ENCODE measurements around the gene TSPEAR.

DNA sequence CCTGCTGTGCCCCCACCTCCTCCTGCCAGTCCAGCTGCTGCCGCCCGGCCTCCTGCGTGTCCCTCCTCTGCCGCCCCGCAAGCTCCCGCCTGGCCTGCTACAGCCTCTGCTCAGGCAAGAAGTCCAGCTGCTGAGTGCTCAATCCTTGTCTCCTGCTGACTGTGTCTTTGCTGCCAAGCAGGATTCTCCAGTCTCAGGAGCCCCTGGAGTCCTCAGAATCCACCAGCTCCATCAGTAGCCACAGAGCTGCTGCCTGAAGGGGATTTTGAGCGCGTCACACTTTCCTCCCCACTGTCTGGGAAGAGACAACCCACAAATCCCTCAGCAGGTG lies 64.2 kb downstream of the TSPEAR start:
- TF ChIP-seq, protein P1, sequence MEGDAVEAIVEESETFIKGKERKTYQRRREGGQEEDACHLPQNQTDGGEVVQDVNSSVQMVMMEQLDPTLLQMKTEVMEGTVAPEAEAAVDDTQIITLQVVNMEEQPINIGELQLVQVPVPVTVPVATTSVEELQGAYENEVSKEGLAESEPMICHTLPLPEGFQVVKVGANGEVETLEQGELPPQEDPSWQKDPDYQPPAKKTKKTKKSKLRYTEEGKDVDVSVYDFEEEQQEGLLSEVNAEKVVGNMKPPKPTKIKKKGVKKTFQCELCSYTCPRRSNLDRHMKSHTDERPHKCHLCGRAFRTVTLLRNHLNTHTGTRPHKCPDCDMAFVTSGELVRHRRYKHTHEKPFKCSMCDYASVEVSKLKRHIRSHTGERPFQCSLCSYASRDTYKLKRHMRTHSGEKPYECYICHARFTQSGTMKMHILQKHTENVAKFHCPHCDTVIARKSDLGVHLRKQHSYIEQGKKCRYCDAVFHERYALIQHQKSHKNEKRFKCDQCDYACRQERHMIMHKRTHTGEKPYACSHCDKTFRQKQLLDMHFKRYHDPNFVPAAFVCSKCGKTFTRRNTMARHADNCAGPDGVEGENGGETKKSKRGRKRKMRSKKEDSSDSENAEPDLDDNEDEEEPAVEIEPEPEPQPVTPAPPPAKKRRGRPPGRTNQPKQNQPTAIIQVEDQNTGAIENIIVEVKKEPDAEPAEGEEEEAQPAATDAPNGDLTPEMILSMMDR (IDR thresholded peaks at IDR 0.05), result no peak
- no peak for TF ChIP-seq POLR2A (IDR thresholded peaks at IDR 0.05)

Data from prostate gland (tissue), 2 donors.